Measurements from ENCODE around the gene TAF1A.

TAF1A gene

GRCh38 chr1:222535455-222535854, 54.3 kb downstream of the TAF1A start:
- DNase-seq (ENCODE audit: low read depth, low spot score), result no peak

DNA sequence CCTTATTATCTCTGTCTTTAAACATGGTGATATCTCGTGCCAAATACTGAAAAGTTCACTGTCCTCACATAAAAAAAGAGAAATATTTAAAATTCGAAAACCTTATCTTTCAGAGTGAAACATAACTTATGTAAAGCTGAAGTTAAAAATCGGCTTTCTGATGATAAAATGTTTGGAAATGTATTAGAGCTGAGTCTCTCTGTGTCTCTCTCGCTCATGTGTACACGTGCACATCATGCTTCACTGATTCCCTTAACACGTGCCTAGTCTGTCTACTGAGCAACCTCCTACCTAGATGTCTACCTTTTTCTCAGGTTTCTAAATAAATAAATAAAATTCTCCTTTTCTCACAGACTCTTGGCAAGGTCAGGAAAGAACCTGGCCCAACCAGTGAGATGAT, 58.9 kb downstream of the TAF1A start:
- no peak for DNase-seq (ENCODE audit: low read depth, low spot score)

DNA sequence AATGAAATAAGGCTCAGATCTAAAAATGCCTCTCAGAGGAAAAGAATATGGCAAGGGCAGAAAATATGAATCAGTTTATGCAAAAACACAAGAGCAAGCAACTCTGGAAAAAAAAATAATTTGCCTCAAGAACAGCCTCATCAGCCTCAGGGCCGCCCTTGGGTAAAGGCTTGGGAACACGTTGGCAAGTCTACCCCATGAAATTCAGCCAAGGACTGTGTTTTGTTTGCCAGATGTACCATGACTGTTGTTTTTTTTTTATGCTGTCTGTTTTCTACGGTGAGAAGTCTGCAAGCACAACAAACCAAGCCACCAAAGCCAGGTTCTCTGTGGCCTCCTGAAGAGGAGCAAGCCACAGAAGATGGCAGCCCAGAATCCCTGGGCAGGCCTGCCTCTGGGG, 59.8 kb downstream of the TAF1A start:
- no peak for DNase-seq (ENCODE audit: low read depth, low spot score)

DNA sequence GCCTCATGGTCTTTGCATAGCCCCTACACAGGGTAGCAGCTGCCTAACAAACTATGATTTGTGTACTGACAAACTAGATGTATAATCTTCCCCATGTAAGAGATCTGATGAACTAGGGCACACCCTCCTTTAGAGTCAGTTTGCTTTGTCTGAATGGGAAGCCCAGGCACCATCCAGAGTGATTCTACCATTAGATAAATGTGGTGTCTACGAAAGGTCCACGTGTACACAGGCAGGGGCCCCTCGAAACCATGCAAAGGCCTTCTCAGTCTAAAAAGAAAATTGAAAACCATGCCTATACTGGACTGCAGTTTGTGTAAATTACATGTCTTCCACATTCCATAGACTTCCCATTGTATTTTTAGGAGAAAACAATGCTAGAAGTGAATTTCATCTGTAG, 60.6 kb downstream of the TAF1A start:
- no peak for DNase-seq (ENCODE audit: low read depth, low spot score)

DNA sequence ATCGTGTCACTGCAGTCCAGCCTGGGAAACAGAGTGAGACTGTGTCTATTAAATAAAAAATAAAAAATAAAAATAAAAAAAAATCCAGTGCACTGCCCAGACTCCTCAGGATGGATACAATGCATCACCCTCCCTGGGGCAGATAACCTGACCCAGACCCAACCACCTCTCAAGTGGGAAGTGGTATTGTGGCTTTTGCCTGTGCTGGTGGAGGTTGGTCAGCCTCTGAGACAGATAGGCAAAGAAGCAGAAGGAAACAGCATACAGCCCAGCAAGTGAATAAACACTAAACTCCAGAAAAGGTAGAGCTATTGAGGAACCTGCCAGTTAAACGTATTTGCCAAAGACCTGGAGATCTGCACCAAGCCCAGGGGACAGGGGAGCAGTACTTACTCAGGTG, 63.8 kb downstream of the TAF1A start:
- DNase-seq (ENCODE audit: low read depth, low spot score), result no peak

GRCh38 chr1:222523852-222524251, 65.9 kb downstream of the TAF1A start:
- no peak for DNase-seq (ENCODE audit: low read depth, low spot score)

DNA sequence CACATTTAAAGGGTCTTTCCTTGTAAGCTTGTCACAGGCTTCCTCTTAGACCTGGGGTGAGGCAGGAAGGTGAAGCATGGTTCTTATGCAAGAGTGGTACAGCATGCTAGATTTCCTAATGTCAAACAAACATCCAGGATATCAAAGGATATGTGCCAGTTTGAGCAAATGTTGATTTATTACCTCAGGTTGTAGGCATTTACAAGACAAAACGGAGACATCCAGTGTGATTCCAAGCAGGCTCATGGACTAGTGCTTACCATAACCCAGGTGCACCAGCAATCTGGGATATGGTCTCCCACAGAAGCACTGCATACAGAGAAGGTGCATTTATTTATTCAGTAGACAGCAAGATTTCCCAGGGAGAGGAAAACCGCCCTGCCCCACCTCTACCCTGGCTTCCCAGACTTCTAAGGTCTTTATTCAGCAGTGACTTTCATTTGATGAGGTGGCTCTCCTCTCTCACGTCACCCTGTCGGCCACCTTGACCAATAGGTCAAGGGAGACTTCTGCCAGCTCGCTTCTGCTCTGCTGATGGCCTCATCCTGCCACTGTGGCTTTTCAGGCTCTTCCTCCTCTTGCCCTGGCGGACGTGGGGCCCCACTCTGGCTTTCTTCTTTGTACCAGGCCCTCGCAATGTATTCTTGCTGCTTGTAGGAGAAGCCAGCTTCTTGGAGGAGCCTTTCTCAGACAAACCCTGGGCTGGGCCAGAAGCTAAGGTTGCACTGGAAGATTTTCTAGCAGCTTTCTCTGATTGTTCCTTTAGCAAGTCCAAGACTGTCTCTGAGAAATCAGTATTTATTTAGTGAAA, 67.4 kb downstream of the TAF1A start:
- DNase-seq (ENCODE audit: low read depth, low spot score), result no peak

GRCh38 chr1:222521299-222522104, 68.2 kb downstream of the TAF1A start:
- no peak for DNase-seq (ENCODE audit: low read depth, low spot score)
